Endothelial cell of hepatic sinusoid (primary cell): ENCODE results near the gene TBC1D3B.
"Not testable (repeated sequence)": the region's sequence is repeated elsewhere in the genome, so short reads cannot be mapped to it uniquely, and the experiment has no call there.

Source experiments
- in situ Hi-C: cut with HindIII; loops from 2 replicates; pipeline ENCODE4 v1.10.0; 2017; ENCODE audit warnings: low sequenced_read_pairs

Gene TBC1D3B

GRCh38 chr17:36131421-36131820 lies 45.0 kb downstream of the TBC1D3B start:
- in situ Hi-C loops: no loop called here

DNA sequence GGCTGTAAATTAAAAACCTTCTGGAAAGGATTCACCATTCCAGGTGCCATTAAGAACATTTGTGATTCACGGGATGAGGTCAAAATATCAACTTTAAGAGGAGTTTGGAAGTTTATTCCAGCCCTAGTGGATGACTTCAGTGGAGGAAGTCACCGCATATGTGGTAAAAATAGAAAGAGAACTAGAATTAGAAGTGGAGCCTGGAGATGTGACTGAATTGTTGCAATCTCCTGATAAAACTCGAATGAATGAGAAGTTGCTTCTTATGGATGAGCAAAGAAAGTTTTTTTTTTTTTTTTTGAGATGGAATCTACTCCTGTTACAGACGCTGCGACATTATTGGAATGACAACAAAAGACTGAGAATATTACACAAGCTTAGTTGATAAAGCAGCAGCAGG lies 46.1 kb downstream of the TBC1D3B start:
- in situ Hi-C loops: no loop called here

DNA sequence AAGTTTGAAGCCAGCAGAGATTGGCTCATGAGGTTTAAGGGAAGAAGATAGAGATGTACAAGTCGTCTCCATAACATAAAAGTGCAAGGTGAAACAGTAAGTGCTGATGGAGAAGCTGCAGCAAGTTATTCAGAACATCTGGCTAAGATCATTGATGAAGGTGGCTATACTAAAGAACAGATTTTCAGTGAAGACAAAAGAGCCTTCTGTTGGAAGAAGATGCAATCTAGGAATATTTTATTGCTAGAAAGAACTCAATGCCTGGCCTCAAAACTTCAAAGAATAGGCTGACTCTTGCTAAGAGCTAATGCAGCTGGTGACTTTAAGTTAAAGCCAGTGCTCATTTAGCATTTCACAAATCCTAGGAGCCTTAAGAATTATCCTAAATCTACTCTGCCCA lies 46.8 kb downstream of the TBC1D3B start:
- in situ Hi-C loops: no loop called here

DNA sequence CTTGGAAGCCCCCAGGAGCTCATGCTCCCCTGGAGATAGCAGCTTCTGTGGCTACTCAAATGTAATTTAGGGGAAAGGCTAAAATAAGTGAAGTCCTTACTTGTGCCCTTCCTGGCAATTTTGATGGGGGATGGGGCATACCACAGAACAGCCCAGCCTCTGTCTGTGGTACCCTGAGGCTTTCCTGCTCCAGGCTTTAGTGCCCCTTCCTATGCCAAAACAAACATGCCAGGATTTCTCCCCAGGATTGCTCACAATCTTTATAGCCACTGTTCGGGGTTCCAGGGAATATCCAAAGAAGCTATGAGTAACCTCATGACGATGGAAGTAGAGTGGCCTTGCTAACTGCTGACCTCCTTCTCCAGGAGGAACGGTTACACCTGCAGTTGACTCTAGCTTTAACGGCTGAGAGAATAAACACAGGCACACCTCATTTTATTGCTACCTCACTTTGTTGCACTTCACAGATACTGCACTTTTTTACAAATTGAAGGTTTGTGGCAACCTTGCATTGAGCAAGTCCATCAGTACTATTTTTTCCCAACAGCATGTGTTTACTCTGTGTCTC lies 47.9 kb downstream of the TBC1D3B start:
- in situ Hi-C loops: no loop called here

- in situ Hi-C loops: no loop called here
Observed at GRCh38 chr17:36127911-36128310, 48.5 kb downstream of the TBC1D3B start.

- in situ Hi-C loops: no loop called here
Observed at GRCh38 chr17:36127199-36127893, 49.1 kb downstream of the TBC1D3B start.

- in situ Hi-C loops: no loop called here
Observed at GRCh38 chr17:36124879-36125824, 51.3 kb downstream of the TBC1D3B start.

- in situ Hi-C loops: no loop called here
Observed at GRCh38 chr17:36123431-36123830, 53.0 kb downstream of the TBC1D3B start.

DNA sequence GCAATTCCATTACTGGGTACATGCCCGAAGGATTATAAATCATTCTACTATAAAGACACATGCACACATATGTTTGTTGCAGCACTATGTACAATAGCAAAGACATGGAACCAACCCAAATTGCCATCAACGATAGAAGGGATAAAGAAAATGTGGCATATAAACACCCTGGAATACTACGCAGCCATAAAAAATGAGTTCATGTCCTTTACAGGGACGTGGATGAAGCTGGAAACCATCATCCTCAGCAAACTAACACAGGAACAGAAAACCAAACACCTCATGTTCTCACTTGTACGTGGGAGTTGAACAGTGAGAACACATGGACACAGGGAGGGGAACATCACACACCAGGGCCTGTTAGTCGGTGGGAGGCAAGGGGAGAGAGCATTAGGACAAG lies 55.3 kb downstream of the TBC1D3B start:
- in situ Hi-C loops: not testable (repeated sequence)

- in situ Hi-C loops: no loop called here
Observed at GRCh38 chr17:36120221-36120620, 56.2 kb downstream of the TBC1D3B start.

GRCh38 chr17:36118477-36119353 lies 57.7 kb downstream of the TBC1D3B start:
- in situ Hi-C loops: no loop called here

DNA sequence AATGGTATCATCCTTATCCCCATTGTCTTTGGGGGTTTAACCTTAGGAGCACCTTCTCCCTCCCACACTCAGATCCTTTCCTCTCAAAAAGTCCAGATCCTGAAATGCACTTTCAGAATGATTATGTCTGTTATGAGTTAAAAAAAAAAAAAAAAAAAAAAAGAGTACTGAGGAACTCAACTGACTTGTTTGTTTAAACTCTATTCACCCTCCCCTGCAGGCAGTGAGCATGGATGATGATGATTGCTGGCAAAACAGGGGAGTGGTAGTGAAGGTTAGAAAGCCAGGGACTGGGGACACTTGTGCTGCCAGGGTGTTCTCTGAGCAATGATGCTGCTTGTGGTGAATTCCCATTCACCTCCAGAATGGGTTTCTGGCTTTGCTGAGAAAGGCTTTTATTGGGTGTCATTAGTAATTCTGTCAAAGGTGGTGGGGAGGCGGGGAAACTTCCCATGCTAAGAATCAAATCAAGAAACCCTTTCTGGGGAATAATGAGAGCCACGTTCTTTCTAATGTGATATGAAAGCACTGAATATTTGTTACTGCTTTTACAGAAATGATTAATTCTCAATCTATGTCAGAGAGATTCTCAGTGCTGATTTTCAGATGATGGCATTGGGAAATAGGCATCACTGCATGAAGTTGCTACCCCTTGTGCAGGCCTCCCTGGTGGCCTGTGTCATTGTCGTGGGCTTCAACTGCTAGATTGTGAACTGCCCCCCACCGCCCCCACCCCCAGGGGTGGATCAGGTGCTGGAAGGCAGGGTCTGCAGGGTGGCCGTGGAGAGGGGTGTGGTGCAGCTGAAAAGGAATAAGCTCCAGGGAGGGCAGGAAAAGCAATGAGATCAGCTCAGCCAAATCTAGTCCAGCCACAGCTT lies 58.7 kb downstream of the TBC1D3B start:
- in situ Hi-C loops: no loop called here
